Adrenal gland (tissue), 12 donors: ENCODE measurements around the gene TPTE2. TPM values are rescaled to one million over a fixed set of nuclear protein-coding genes. Genes with fewer than 3 reads are reported as not detected.

ENCODE experiments used
- DNase-seq, 7 donors: peaks; one replicate each; pipeline ENCODE4 v3.0.0-alpha.2; 2019 to 2020
- H3K27ac ChIP-seq, 5 donors: fragments of 200-600 bp; sonication (generic) in 4 of 5; 1 replicate in 3 of 5; 2 replicates in 2 of 5; pipeline versions ENCODE4 v1.5.1 to v1.8.0; 2016 to 2020; ENCODE audit warnings: mild to moderate bottlenecking in 1 of 5
- H3K27me3 ChIP-seq: fragments of 200-600 bp; 2 replicates; pipeline ENCODE4 v1.8.0; 2021
- H3K36me3 ChIP-seq, 2 donors: fragments of 200-600 bp; replicated peaks in 1 of 2; 1 replicate in 1 of 2; 2 replicates in 1 of 2; pipeline versions ENCODE4 v1.5.1 to v1.8.0; 2018 to 2022
- H3K4me1 ChIP-seq, 2 donors: fragments of 200-600 bp; replicated peaks in 1 of 2; 1 replicate in 1 of 2; 2 replicates in 1 of 2; pipeline versions ENCODE4 v1.5.1 to v1.8.0; 2018 to 2021
- H3K4me3 ChIP-seq, 4 donors: fragments of 200-600 bp; sonication (generic) in 3 of 4; one replicate each; pipeline ENCODE4 v1.5.1; 2016 to 2018
- H3K9me3 ChIP-seq, 3 donors: fragments of 200-600 bp; sonication (generic) in 1 of 3; replicated peaks in 1 of 3; 1 replicate in 2 of 3; 2 replicates in 1 of 3; pipeline versions ENCODE4 v1.5.1 to v1.8.0; 2016 to 2021
- CTCF ChIP-seq, 6 experiments: fragments of 450-650 bp in 4 of 6; fragments of 200-600 bp in 2 of 6; sonication (generic) in 1 of 6; IDR thresholded peaks; 1 replicate in 5 of 6; 2 replicates in 1 of 6; pipeline versions ENCODE4 v1.5.1 to v1.8.0; 2016 to 2021; ENCODE audit warnings: antibody characterized with exemption in 6 of 6, mild to moderate bottlenecking in 2 of 6, moderate library complexity in 1 of 6
- POLR2A ChIP-seq, 2 donors: fragments of 450-650 bp; IDR thresholded peaks; one replicate each; pipeline ENCODE4 v1.6.1; 2017; ENCODE audit warnings: antibody characterized with exemption in 2 of 2, mild to moderate bottlenecking in 2 of 2, moderate library complexity in 1 of 2
- WGBS, 4 donors: extraction: QIAGEN DNeasy Blood & Tissue Kit in 2 of 4; methylation state at CpG; one replicate each; pipeline versions ENCODE4 v1.1.5 to v1.1.7; 2013 to 2017; 5-methylcytosine and 5-hydroxymethylcytosine counted together
- intact Hi-C, 2 donors: fragments of 100-400 bp; cut with DNase I; formaldehyde crosslinking; loops; one replicate each; pipeline versions ENCODE4 v1.14.1 to v1.15.0; 2022 to 2023
- polyA plus RNA-seq, 3 donors: library from polyadenylated mRNA; stranded (reverse); fragments of 200-250 nt in 2 of 3; fragments of 350-450 nt in 1 of 3; fragmentation: Illumina TruSeq in 1 of 3; extraction: RNeasy Lipid Tissue Mini Kit (QIAGEN cat#74804) in 1 of 3; gene quantifications; one replicate each; pipeline ENCODE4 v1.2.3, GENCODE V29; 2013 to 2014
- total RNA-seq, 9 donors: library from RNA; depleted of rRNA in 4 of 9; stranded (reverse); fragments of >200 nt in 4 of 9; fragments of 120-200 nt in 1 of 9; fragmentation: NEBNext Ultra II Directional in 1 of 9; extraction: Animal tissue kit (Norgen Biotek cat#: 25700) in 1 of 9; gene quantifications; one replicate each; pipeline versions ENCODE4 v1.1.0 to v1.2.4, GENCODE V29; 2013 to 2023
- donor health status: healthy with polysubstance abuse.
- donor health status: Bipolar disorder and iron deficiency.
- donor health status: DM: yes; HTN: yes; CAD: no.
- donor health status: DM: no; HTN: no; CAD: no.
- donor health status: DM: no; HTN: no; CAD: no.
- donor health status: DM: yes; HTN: yes; CAD: no.

The TPTE2 gene
- total and polyA plus RNA-seq, 12 donors = 0.09 to 0.42 (median 0.23) TPM; not detected in 6

- TF ChIP-seq CTCF (IDR thresholded peaks at IDR 0.05) = no peak
- TF ChIP-seq POLR2A (IDR thresholded peaks at IDR 0.05) = no peak
- H3K9me3 ChIP-seq = no peaks in the 10 kb centered on the region
- WGBS, 4 donors = 78 to 86% (median 82%) methylated on average over 6 of the region's 6 CpGs
These were observed 35.6 kb upstream of the TPTE2 start for GRCh38 chr13:19596960-19597361.

GRCh38 chr13:19596086-19596485, 34.8 kb upstream of the TPTE2 start:
- peaks cover under 1% of the 10 kb centered on the region for H3K27me3 ChIP-seq
- no peaks in the 10 kb centered on the region for H3K9me3 ChIP-seq
- intact Hi-C loops = no loop called here
- no peak overlapping the region for H3K27ac ChIP-seq
- H3K4me1 ChIP-seq = no peaks in the 10 kb centered on the region
- 79 to 98% (median 85%) methylated on average over 3 of the region's 3 CpGs for WGBS, 4 donors
- no peak overlapping the region for H3K4me3 ChIP-seq
- TF ChIP-seq CTCF (IDR thresholded peaks at IDR 0.05) = no peak
- no peak for TF ChIP-seq POLR2A (IDR thresholded peaks at IDR 0.05)
- DNase-seq = no peak
- H3K36me3 ChIP-seq = no peaks in the 10 kb centered on the region

More at GRCh38 chr13:19596960-19597361, 35.6 kb upstream of the TPTE2 start:
- Histone ChIP-seq H3K27me3 (peaks cover 9% of the 10 kb centered on the region), H3K4me3 (no peak overlapping the region), H3K36me3 (no peaks in the 10 kb centered on the region), H3K27ac (no peak overlapping the region), H3K4me1 (peaks cover 0 to 6% of the 10 kb centered on the region in 2 donors)
- intact Hi-C loops = no loop called here
- DNase-seq = no peak

- 91 to 100% (median 92%) methylated on average over 1 of the region's 1 CpG for WGBS, 4 donors
- intact Hi-C loops = no loop called here
- H3K4me3 ChIP-seq = no peak overlapping the region
- H3K27me3 ChIP-seq = no peaks in the 10 kb centered on the region
- no peaks in the 10 kb centered on the region for H3K4me1 ChIP-seq
- no peaks in the 10 kb centered on the region for H3K36me3 ChIP-seq
- H3K27ac ChIP-seq = no peak overlapping the region
- TF ChIP-seq CTCF (IDR thresholded peaks at IDR 0.05) (no peak), POLR2A (IDR thresholded peaks at IDR 0.05) (no peak)
- H3K9me3 ChIP-seq = no peaks in the 10 kb centered on the region
- no peak for DNase-seq
These were observed 31.4 kb upstream of the TPTE2 start for GRCh38 chr13:19592657-19593180.

GRCh38 chr13:19591864-19592263, 30.5 kb upstream of the TPTE2 start:
- H3K4me1 ChIP-seq = peaks cover 0 to 7% of the 10 kb centered on the region in 2 donors
- H3K27me3 ChIP-seq = no peaks in the 10 kb centered on the region
- H3K36me3 ChIP-seq = no peaks in the 10 kb centered on the region
- TF ChIP-seq POLR2A (IDR thresholded peaks at IDR 0.05) = no peak
- no peak for TF ChIP-seq CTCF (IDR thresholded peaks at IDR 0.05)
- 73 to 85% (median 77%) methylated on average over 7 of the region's 7 CpGs for WGBS, 4 donors
- no peak overlapping the region for H3K27ac ChIP-seq
- H3K4me3 ChIP-seq = no peak overlapping the region
- DNase-seq = no peak
- intact Hi-C loops = no loop called here
- H3K9me3 ChIP-seq = no peaks in the 10 kb centered on the region
